Measurements from ENCODE around the gene MRPL53. TPM values are rescaled to one million over a fixed set of nuclear protein-coding genes. Genes with fewer than 3 reads are reported as not detected.

Gene MRPL53
- total RNA-seq, 6 donors from 2014 or later = 19.9 to 87.1 (median 30.1) TPM

GRCh38 chr2:74510272-74510671 lies 37.8 kb upstream of the MRPL53 start:
- WGBS, 2 donors = 71 to 88% methylated on average over 4 of the region's 4 CpGs
- H3K4me1 ChIP-seq = peaks cover 35 to 43% (median 39%) of the 10 kb centered on the region in 4 donors
- no peak for ATAC-seq (ENCODE audit: low FRiP score in 2 of 2)

GRCh38 chr2:74507926-74508520 lies 35.5 kb upstream of the MRPL53 start:
- peaks cover 33 to 49% (median 39%) of the 10 kb centered on the region in 4 donors for H3K4me1 ChIP-seq
- H3K4me3 ChIP-seq = peak overlapping the region; percentile 44 to 82 (median 56)
- ATAC-seq (ENCODE audit: low FRiP score in 2 of 2) = peak in 1 of 2 donors; percentile 27
- H3K27ac ChIP-seq = peak overlapping the region; percentile 96 to 100 (median 98)
- H3K27me3 ChIP-seq = peaks cover 0 to 17% (median 7%) of the 10 kb centered on the region in 4 donors
- peaks cover 0 to 22% (median 6%) of the 10 kb centered on the region in 4 donors for H3K36me3 ChIP-seq
- WGBS, 2 donors = 19 to 27% methylated on average over 15 to 36 of the region's 38 CpGs
- TF ChIP-seq EP300 (IDR thresholded peaks at IDR 0.05) (no peak), POLR2A (IDR thresholded peaks at IDR 0.05) (no peak), POLR2AphosphoS5 (IDR thresholded peaks at IDR 0.05) (no peak), CTCF (IDR thresholded peaks at IDR 0.05) (no peak)
- H3K9me3 ChIP-seq = no peaks in the 10 kb centered on the region
- peak; percentile 40 to 82 for DNase-seq

More at GRCh38 chr2:74510272-74510671, 37.8 kb upstream of the MRPL53 start:
- H3K9me3 ChIP-seq = no peaks in the 10 kb centered on the region
- no peak overlapping the region for H3K4me3 ChIP-seq
- no peak for DNase-seq
- TF ChIP-seq EP300 (IDR thresholded peaks at IDR 0.05) = no peak
- TF ChIP-seq CTCF (IDR thresholded peaks at IDR 0.05) = no peak
- TF ChIP-seq POLR2A (IDR thresholded peaks at IDR 0.05) = no peak
- no peak for TF ChIP-seq POLR2AphosphoS5 (IDR thresholded peaks at IDR 0.05)
- H3K27me3 ChIP-seq = peaks cover 6 to 40% (median 30%) of the 10 kb centered on the region in 4 donors
- H3K27ac ChIP-seq = no peak overlapping the region
- peaks cover 0 to 10% (median under 1%) of the 10 kb centered on the region in 4 donors for H3K36me3 ChIP-seq

- peaks cover 33 to 56% (median 41%) of the 10 kb centered on the region in 4 donors for H3K4me1 ChIP-seq
- peaks cover 0 to 22% (median 6%) of the 10 kb centered on the region in 4 donors for H3K36me3 ChIP-seq
- ATAC-seq (ENCODE audit: low FRiP score in 2 of 2) (peak; percentile 95 to 96), DNase-seq (peak; percentile 99 to 100)
- peak within 1 kb of the TSS; percentile 44 to 82 (median 56) for H3K4me3 ChIP-seq
- peaks cover 0 to 13% (median 1%) of the 10 kb centered on the region in 4 donors for H3K27me3 ChIP-seq
- no peaks in the 10 kb centered on the region for H3K9me3 ChIP-seq
- peak within 1 kb of the TSS; percentile 96 to 100 (median 98) for H3K27ac ChIP-seq
- WGBS, 2 donors = 1 to 4% methylated on average over 21 to 43 of the region's 56 CpGs
- no peak for TF ChIP-seq EP300 (IDR thresholded peaks at IDR 0.05)
- peak in 2 of 4 donors; percentile 63 to 79 for TF ChIP-seq POLR2A (IDR thresholded peaks at IDR 0.05)
- peak in 5 of 6 experiments; percentile 33 to 67 (median 42) for TF ChIP-seq CTCF (IDR thresholded peaks at IDR 0.05)
- TF ChIP-seq POLR2AphosphoS5 (IDR thresholded peaks at IDR 0.05) = peak; percentile 79 to 96
Measured at GRCh38 chr2:74507145-74507925, 34.9 kb upstream of the MRPL53 start, which contains the start of gene PCGF1. PCGF1 (minus strand) TSS chr2:74507695; CDS start chr2:74507668, 27 bp downstream.

GRCh38 chr2:74505448-74506246 lies 33.2 kb upstream of the MRPL53 start:
- ATAC-seq (ENCODE audit: low FRiP score in 2 of 2) (no peak), DNase-seq (no peak)
- 94 to 96% methylated on average over 14 of the region's 14 CpGs for WGBS, 2 donors
- H3K27ac ChIP-seq = peak overlapping the region in 2 of 4 donors; percentile 97 to 100
- peaks cover 0 to 22% (median 6%) of the 10 kb centered on the region in 4 donors for H3K36me3 ChIP-seq
- H3K9me3 ChIP-seq = no peaks in the 10 kb centered on the region
- peak overlapping the region in 2 of 4 donors; percentile 10 to 62 for H3K4me3 ChIP-seq
- H3K27me3 ChIP-seq = peaks cover 0 to 7% (median 0%) of the 10 kb centered on the region in 4 donors
- TF ChIP-seq POLR2A (IDR thresholded peaks at IDR 0.05) = no peak
- peaks cover 33 to 62% (median 47%) of the 10 kb centered on the region in 4 donors for H3K4me1 ChIP-seq
